GM12891 (cell line): ENCODE measurements around the gene SPATS2.

Source experiments
- POLR2A ChIP-seq: IDR thresholded peaks from 2 replicates; pipeline ENCODE4 v1.6.1; 2011; ENCODE audit warnings: low read depth, low read length, control low read depth
- POLR2AphosphoS5 ChIP-seq: IDR thresholded peaks from 2 replicates; pipeline ENCODE4 v1.6.1; 2011; ENCODE audit warnings: low read depth, low read length, control low read depth
- POU2F2 ChIP-seq: IDR thresholded peaks from 2 replicates; pipeline ENCODE4 v1.6.1; 2011; ENCODE audit warnings: low read depth, mild to moderate bottlenecking, control low read depth, low read length, moderate library complexity
- TAF1 ChIP-seq: IDR thresholded peaks from 2 replicates; pipeline ENCODE4 v1.6.1; 2011; ENCODE audit warnings: low read depth, low read length, control low read depth

- TF ChIP-seq TAF1, result no peak
- no peak for TF ChIP-seq POLR2AphosphoS5
- no peak for TF ChIP-seq POLR2A
- no peak for TF ChIP-seq POU2F2
These were observed 193.4 kb downstream of the SPATS2 start for GRCh38 chr12:49560695-49561094.
